ENCODE results near the gene COPE.
A peak's percentile ranks its signal among the peaks of the same experiment; 100 is the strongest.
"Not testable (repeated sequence)": the region's sequence is repeated elsewhere in the genome, so short reads cannot be mapped to it uniquely, and the experiment has no call there.

The COPE gene

GRCh38 chr19:18919086-18919899, at the start of gene COPE, which contains the start of gene DDX49:
Gene COPE, minus strand, starts transcription at chr19:18919387. Its CDS starts 39 bp downstream, at chr19:18919348.
Gene DDX49, plus strand, starts transcription at chr19:18919715. Its CDS starts 27 bp downstream, at chr19:18919742.
- FAIRE-seq (peak; percentile 100), DNase-seq (ENCODE audit: insufficient read length, low spot score) (peak; percentile 99)

GRCh38 chr19:18967358-18968146, 48.4 kb upstream of the COPE start:
- DNase-seq (ENCODE audit: insufficient read length, low spot score) (no peak), FAIRE-seq (no peak)

- FAIRE-seq (no peak), DNase-seq (ENCODE audit: insufficient read length, low spot score) (no peak)
These were observed 47.1 kb upstream of the COPE start for GRCh38 chr19:18966307-18966706.

- DNase-seq (ENCODE audit: insufficient read length, low spot score) (no peak), FAIRE-seq (no peak)
These were observed 44.9 kb upstream of the COPE start for GRCh38 chr19:18964121-18964520.

- no peak for DNase-seq (ENCODE audit: insufficient read length, low spot score)
These were observed 42.8 kb upstream of the COPE start for GRCh38 chr19:18961767-18962620.

GRCh38 chr19:18960370-18960769, 41.2 kb upstream of the COPE start:
- DNase-seq (ENCODE audit: insufficient read length, low spot score) (no peak), FAIRE-seq (no peak)

More at GRCh38 chr19:18961767-18962620, 42.8 kb upstream of the COPE start:
- FAIRE-seq = no peak

GRCh38 chr19:18955042-18955441, 35.9 kb upstream of the COPE start:
- DNase-seq (ENCODE audit: insufficient read length, low spot score) = no peak
- FAIRE-seq = no peak

GRCh38 chr19:18954094-18954493, 34.9 kb upstream of the COPE start:
- FAIRE-seq (no peak), DNase-seq (ENCODE audit: insufficient read length, low spot score) (no peak)

- not testable (repeated sequence) for DNase-seq (ENCODE audit: insufficient read length, low spot score); FAIRE-seq
These were observed 33.3 kb upstream of the COPE start for GRCh38 chr19:18952364-18953003.

- no peak for FAIRE-seq
- DNase-seq (ENCODE audit: insufficient read length, low spot score) = no peak
These were observed 32.6 kb upstream of the COPE start for GRCh38 chr19:18951721-18952281.

GRCh38 chr19:18949858-18950257, 30.7 kb upstream of the COPE start:
- FAIRE-seq (no peak), DNase-seq (ENCODE audit: insufficient read length, low spot score) (no peak)

- DNase-seq (ENCODE audit: insufficient read length, low spot score) (no peak), FAIRE-seq (no peak)
These were observed 29.8 kb upstream of the COPE start for GRCh38 chr19:18948976-18949356.

- FAIRE-seq (no peak), DNase-seq (ENCODE audit: insufficient read length, low spot score) (no peak)
These were observed 29.1 kb upstream of the COPE start for GRCh38 chr19:18948075-18948975.

GRCh38 chr19:18946918-18947317, 27.7 kb upstream of the COPE start:
- FAIRE-seq (no peak), DNase-seq (ENCODE audit: insufficient read length, low spot score) (no peak)

GRCh38 chr19:18946335-18946734, 27.1 kb upstream of the COPE start:
- FAIRE-seq = no peak
- no peak for DNase-seq (ENCODE audit: insufficient read length, low spot score)

- no peak for DNase-seq (ENCODE audit: insufficient read length, low spot score)
- FAIRE-seq = no peak
These were observed 26.1 kb upstream of the COPE start for GRCh38 chr19:18945297-18945696.

- no peak for FAIRE-seq
- no peak for DNase-seq (ENCODE audit: insufficient read length, low spot score)
These were observed 24.3 kb upstream of the COPE start for GRCh38 chr19:18943465-18943864.

GRCh38 chr19:18942692-18943091, 23.5 kb upstream of the COPE start:
- no peak for FAIRE-seq

More at GRCh38 chr19:18942692-18943091, 23.5 kb upstream of the COPE start:
- no peak for DNase-seq (ENCODE audit: insufficient read length, low spot score)

All from GM19239 (cell line).